ENCODE results near the gene PRDM11. TPM values are rescaled to one million over a fixed set of nuclear protein-coding genes. Genes with fewer than 3 reads are reported as not detected.

Gene PRDM11
- total RNA-seq, 1 donor from 2014 or later, result 32.9 TPM

- Mint-ChIP-seq H3K9me3 (ENCODE audit: low read depth) (no peaks in the 10 kb centered on the region), H3K27me3 (ENCODE audit: low read depth) (no peaks in the 10 kb centered on the region), H3K36me3 (ENCODE audit: low read depth) (no peaks in the 10 kb centered on the region), H3K27ac (ENCODE audit: unreplicated experiment) (no peak overlapping the region), H3K4me1 (ENCODE audit: low read depth) (peaks cover 12% of the 10 kb centered on the region), H3K4me3 (ENCODE audit: unreplicated experiment) (no peak overlapping the region)
- no peak for DNase-seq (ENCODE audit: low spot score)
- TF ChIP-seq CTCF (IDR thresholded peaks at IDR 0.05), result no peak
Observed at GRCh38 chr11:45170484-45170883, 24.0 kb downstream of the PRDM11 start.

GRCh38 chr11:45171550-45171949 is 25.1 kb downstream of the PRDM11 start:
- no peak for TF ChIP-seq CTCF (IDR thresholded peaks at IDR 0.05)
- Mint-ChIP-seq H3K4me1 (ENCODE audit: low read depth) (peaks cover 12% of the 10 kb centered on the region), H3K9me3 (ENCODE audit: low read depth) (no peaks in the 10 kb centered on the region), H3K27me3 (ENCODE audit: low read depth) (no peaks in the 10 kb centered on the region), H3K36me3 (ENCODE audit: low read depth) (no peaks in the 10 kb centered on the region), H3K27ac (ENCODE audit: unreplicated experiment) (no peak overlapping the region), H3K4me3 (ENCODE audit: unreplicated experiment) (no peak overlapping the region)
- no peak for DNase-seq (ENCODE audit: low spot score)

- DNase-seq (ENCODE audit: low spot score), result no peak
- Mint-ChIP-seq H3K9me3 (ENCODE audit: low read depth) (no peaks in the 10 kb centered on the region), H3K27ac (ENCODE audit: unreplicated experiment) (no peak overlapping the region), H3K4me3 (ENCODE audit: unreplicated experiment) (no peak overlapping the region), H3K4me1 (ENCODE audit: low read depth) (peaks cover 22% of the 10 kb centered on the region), H3K27me3 (ENCODE audit: low read depth) (no peaks in the 10 kb centered on the region), H3K36me3 (ENCODE audit: low read depth) (no peaks in the 10 kb centered on the region)
- no peak for TF ChIP-seq CTCF (IDR thresholded peaks at IDR 0.05)
Observed at GRCh38 chr11:45173064-45173463, 26.6 kb downstream of the PRDM11 start.

- Mint-ChIP-seq H3K27me3 (ENCODE audit: low read depth) (no peaks in the 10 kb centered on the region), H3K9me3 (ENCODE audit: low read depth) (no peaks in the 10 kb centered on the region), H3K36me3 (ENCODE audit: low read depth) (no peaks in the 10 kb centered on the region), H3K27ac (ENCODE audit: unreplicated experiment) (no peak overlapping the region), H3K4me3 (ENCODE audit: unreplicated experiment) (no peak overlapping the region), H3K4me1 (ENCODE audit: low read depth) (peaks cover 29% of the 10 kb centered on the region)
- TF ChIP-seq CTCF (IDR thresholded peaks at IDR 0.05), result no peak
- DNase-seq (ENCODE audit: low spot score), result no peak
Observed at GRCh38 chr11:45174168-45174835, 27.9 kb downstream of the PRDM11 start.

GRCh38 chr11:45174963-45175362 is 28.5 kb downstream of the PRDM11 start:
- H3K36me3 Mint-ChIP-seq (ENCODE audit: low read depth), result no peaks in the 10 kb centered on the region
- DNase-seq (ENCODE audit: low spot score), result no peak
- H3K27me3 Mint-ChIP-seq (ENCODE audit: low read depth), result no peaks in the 10 kb centered on the region
- peaks cover 31% of the 10 kb centered on the region for H3K4me1 Mint-ChIP-seq (ENCODE audit: low read depth)
- H3K9me3 Mint-ChIP-seq (ENCODE audit: low read depth), result no peaks in the 10 kb centered on the region
- no peak for TF ChIP-seq CTCF (IDR thresholded peaks at IDR 0.05)
- no peak overlapping the region for H3K4me3 Mint-ChIP-seq (ENCODE audit: unreplicated experiment)
- H3K27ac Mint-ChIP-seq (ENCODE audit: unreplicated experiment), result no peak overlapping the region

All from chondrocyte (in vitro differentiated cells).